ENCODE data around the gene PRCD.

Gene PRCD, protein sequence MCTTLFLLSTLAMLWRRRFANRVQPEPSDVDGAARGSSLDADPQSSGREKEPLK

GRCh38 chr17:76539631-76540271, at the start of gene PRCD:
TSS of gene PRCD (plus strand) at chr17:76540044. CDS start at chr17:76540142, 98 bp downstream.
- peak within 1 kb of the TSS; percentile 53; the same call in 1 of the 2 replicates for H3K9ac ChIP-seq (ENCODE audit: low read depth, low read length)
- H3K27ac ChIP-seq (ENCODE audit: low read length) = no peak within 1 kb of the TSS
- peaks cover 12% of the 10 kb centered on the region; the same call in 1 of the 2 replicates for H3K4me1 ChIP-seq (ENCODE audit: insufficient read depth, low read length)
- peaks cover 56% of the 10 kb centered on the region for H3K27me3 ChIP-seq (ENCODE audit: insufficient read depth, low read length)
- no peaks in the 10 kb centered on the region for H3K36me3 ChIP-seq (ENCODE audit: insufficient read depth, low read depth, low read length)
- H3K4me3 ChIP-seq (ENCODE audit: low read length) = peak within 1 kb of the TSS; percentile 62
- no peaks in the 10 kb centered on the region for H3K9me3 ChIP-seq (ENCODE audit: insufficient read depth, low read depth, low read length)

DNA sequence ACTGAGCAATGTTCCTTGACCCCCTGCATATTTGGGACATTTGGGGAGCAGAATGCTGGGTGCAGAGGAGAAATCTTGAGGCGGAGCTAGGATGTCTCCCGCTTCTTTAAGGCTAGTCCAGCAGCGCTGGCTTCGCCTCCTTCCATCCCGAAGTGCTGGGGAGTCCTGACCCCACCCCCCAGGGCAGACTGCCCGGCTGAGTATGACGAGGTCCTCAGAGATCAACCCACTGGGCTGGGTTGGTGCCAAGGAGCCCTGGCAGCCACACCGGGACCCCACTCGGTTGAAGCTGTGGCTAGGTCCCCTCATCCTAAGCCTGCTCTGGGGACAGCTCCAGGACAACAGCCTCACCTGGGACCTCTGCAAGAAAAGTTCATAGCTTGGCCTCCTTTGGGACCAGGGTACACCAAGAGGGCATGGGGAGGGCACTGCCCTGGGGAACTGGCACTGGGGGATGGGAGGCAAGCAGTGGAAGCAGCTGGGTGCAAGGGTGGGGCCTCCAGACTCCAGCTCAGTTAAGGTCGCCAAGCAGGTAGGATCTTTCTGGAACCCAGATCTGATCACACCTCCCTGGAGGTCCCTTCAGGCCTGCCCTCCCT, 49.6 kb upstream of the PRCD start:
- no peak overlapping the region for H3K9ac ChIP-seq (ENCODE audit: low read depth, low read length)

DNA sequence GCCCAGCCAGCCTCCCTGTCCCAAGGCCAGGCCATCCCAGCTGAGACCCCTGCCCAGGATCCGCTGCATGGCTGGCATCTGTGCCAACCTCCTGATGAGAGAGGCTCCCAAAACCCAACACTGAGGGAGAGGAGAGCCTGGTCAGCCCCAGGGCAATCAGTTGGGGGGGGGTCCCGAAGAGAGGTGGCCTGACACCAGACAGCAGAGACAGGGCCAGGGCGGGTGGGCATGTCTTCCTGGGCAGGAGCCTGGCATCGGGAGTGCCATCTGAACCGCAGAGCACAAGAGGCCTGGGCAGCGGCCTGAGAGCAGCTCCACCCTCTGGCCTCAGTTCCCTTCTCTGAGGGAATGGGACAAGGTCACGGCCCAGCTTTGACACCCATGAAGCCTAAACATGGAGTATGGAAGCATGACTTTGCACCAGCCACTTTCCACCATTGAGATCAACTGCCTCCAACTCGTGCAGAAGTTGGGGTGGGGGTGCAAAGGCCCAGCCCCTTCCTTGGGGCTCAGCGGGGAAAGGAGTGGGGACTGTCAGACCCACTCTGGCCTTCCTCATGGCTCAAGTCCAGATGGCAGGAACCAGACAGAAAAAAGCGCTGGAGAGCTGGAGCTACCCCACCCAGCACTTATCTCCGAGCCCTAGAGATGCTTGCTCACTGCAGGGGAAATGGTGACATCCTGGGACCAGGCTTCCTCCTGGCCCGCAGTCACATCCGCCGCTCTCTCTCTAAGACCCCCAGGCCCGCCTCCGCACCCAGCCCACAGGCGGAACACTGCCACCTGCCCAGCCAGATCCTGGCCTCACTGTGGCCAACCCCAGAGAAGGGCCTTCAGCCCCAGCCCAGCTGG, 48.3 kb upstream of the PRCD start:
- Histone ChIP-seq H3K9me3 (ENCODE audit: insufficient read depth, low read depth, low read length) (no peaks in the 10 kb centered on the region), H3K27me3 (ENCODE audit: insufficient read depth, low read length) (no peaks in the 10 kb centered on the region), H3K4me3 (ENCODE audit: low read length) (no peak overlapping the region), H3K9ac (ENCODE audit: low read depth, low read length) (no peak overlapping the region), H3K27ac (ENCODE audit: low read length) (no peak overlapping the region), H3K36me3 (ENCODE audit: insufficient read depth, low read depth, low read length) (no peaks in the 10 kb centered on the region), H3K4me1 (ENCODE audit: insufficient read depth, low read length) (peaks cover 12% of the 10 kb centered on the region)

More for the DNA sequence above, 49.6 kb upstream of the PRCD start:
- H3K9me3 ChIP-seq (ENCODE audit: insufficient read depth, low read depth, low read length) = no peaks in the 10 kb centered on the region
- no peak overlapping the region for H3K4me3 ChIP-seq (ENCODE audit: low read length)
- no peaks in the 10 kb centered on the region for H3K27me3 ChIP-seq (ENCODE audit: insufficient read depth, low read length)
- peaks cover 12% of the 10 kb centered on the region for H3K4me1 ChIP-seq (ENCODE audit: insufficient read depth, low read length)
- H3K36me3 ChIP-seq (ENCODE audit: insufficient read depth, low read depth, low read length) = no peaks in the 10 kb centered on the region
- H3K27ac ChIP-seq (ENCODE audit: low read length) = no peak overlapping the region

DNA sequence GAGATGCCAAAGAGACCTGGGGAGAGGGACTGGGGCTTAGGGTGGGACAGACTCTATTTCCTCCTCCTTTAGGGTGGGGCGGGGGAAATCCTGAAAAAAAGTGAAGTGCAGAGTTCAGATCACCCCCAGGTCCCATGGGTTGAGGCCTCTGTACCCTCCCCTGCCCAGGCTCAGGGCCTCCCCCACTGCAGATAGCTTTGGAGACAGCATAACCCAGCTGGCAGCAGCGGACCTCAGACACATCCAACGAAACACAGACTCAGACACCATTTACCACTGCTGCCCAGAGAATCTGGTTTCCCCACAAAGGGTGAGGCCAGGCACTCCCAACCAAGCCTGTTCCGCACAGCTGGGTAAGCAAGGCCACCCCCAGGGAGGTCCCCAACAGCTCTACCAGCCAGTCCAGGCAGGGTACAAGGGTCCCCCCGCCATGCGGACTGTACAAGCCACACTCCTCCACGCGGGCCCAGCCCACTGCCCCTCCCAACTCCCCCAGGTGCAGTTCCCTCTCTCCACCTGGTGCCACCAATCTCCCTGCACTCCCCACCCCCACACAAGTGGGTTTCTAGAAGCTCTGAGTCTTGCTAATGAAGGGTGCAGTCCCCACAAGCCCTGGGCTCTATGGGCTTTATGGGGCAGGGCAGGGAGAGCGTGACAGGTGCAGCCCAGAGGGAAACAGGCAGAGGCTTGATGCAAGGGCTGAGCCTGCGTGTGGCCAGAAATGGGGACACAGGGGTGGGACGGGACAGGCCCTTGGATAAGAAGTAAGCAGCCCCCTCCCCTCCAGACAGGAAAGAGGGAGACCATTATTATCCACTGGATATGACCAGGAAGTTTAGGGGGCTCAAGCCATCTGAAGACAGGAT, 47.5 kb upstream of the PRCD start:
- Histone ChIP-seq H3K4me1 (ENCODE audit: insufficient read depth, low read length) (peaks cover 12% of the 10 kb centered on the region), H3K36me3 (ENCODE audit: insufficient read depth, low read depth, low read length) (no peaks in the 10 kb centered on the region), H3K27ac (ENCODE audit: low read length) (no peak overlapping the region), H3K4me3 (ENCODE audit: low read length) (no peak overlapping the region), H3K9ac (ENCODE audit: low read depth, low read length) (no peak overlapping the region), H3K9me3 (ENCODE audit: insufficient read depth, low read depth, low read length) (no peaks in the 10 kb centered on the region), H3K27me3 (ENCODE audit: insufficient read depth, low read length) (no peaks in the 10 kb centered on the region)

DNA sequence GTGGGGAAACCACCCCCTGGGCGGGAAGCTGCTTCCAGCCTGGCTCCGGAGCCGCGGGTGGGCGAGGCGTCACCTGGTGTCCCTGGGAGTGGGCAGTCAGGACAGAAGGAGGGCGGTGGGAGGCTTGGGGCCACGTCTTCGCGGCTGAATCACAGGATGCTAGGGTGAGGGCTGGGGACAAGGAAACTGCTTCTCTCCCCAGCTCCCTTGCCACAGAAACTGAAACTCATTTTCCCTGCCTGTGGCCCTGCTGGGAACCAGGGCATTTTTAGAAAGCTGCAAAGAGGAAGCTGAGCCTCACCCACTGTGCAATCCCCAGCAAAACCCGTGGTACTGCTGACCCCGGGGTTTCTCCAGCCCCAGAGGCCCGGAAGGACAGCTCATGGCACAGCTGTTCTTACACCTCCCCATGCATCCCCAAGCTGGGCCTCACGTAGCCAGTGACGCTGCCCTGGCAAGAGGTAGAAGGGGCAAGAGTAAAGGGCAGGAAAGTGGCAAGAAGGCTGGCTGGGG, 46.8 kb upstream of the PRCD start:
- Histone ChIP-seq H3K4me3 (ENCODE audit: low read length) (no peak overlapping the region), H3K36me3 (ENCODE audit: insufficient read depth, low read depth, low read length) (no peaks in the 10 kb centered on the region), H3K9ac (ENCODE audit: low read depth, low read length) (no peak overlapping the region), H3K27me3 (ENCODE audit: insufficient read depth, low read length) (no peaks in the 10 kb centered on the region), H3K27ac (ENCODE audit: low read length) (no peak overlapping the region), H3K9me3 (ENCODE audit: insufficient read depth, low read depth, low read length) (no peaks in the 10 kb centered on the region), H3K4me1 (ENCODE audit: insufficient read depth, low read length) (peaks cover 19% of the 10 kb centered on the region)

DNA sequence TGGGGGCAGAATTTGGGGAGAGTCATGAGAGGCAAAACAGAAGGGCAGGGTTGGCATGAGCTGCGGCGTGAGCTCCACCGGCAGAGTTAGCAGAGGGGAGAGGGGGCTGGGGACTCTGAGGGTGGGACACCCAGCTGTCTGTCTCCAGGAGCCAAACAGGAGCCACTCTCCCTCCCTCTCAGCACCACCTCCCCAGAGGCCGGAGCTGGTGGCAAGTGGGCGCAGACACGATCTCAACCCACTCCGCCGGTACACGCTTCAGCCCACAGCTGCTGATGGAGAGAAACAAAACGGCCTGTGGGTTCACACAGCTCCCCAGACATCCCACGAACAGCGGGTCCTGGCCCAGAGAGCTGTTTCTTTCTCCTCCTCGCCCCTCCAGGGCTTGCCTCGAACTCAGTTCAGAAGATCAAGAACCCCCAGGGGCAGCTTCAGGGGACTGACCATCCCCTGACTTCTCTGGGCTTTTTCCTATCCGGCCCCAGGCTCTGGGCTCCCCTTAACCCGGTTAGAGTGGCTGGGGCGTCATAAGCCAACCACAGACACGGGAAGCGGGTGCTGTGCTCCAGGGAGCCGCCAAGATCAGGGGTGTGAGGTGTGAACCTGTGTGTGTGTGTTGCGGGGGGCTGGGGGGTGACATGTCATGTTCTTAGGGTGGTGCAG, 46.2 kb upstream of the PRCD start:
- Histone ChIP-seq H3K4me1 (ENCODE audit: insufficient read depth, low read length) (peaks cover 24% of the 10 kb centered on the region), H3K27me3 (ENCODE audit: insufficient read depth, low read length) (no peaks in the 10 kb centered on the region), H3K9ac (ENCODE audit: low read depth, low read length) (no peak overlapping the region), H3K27ac (ENCODE audit: low read length) (no peak overlapping the region), H3K9me3 (ENCODE audit: insufficient read depth, low read depth, low read length) (no peaks in the 10 kb centered on the region), H3K4me3 (ENCODE audit: low read length) (no peak overlapping the region), H3K36me3 (ENCODE audit: insufficient read depth, low read depth, low read length) (no peaks in the 10 kb centered on the region)

GRCh38 chr17:76495663-76496400, 44.0 kb upstream of the PRCD start:
- Histone ChIP-seq H3K27ac (ENCODE audit: low read length) (no peak overlapping the region), H3K4me1 (ENCODE audit: insufficient read depth, low read length) (peaks cover 29% of the 10 kb centered on the region)

DNA sequence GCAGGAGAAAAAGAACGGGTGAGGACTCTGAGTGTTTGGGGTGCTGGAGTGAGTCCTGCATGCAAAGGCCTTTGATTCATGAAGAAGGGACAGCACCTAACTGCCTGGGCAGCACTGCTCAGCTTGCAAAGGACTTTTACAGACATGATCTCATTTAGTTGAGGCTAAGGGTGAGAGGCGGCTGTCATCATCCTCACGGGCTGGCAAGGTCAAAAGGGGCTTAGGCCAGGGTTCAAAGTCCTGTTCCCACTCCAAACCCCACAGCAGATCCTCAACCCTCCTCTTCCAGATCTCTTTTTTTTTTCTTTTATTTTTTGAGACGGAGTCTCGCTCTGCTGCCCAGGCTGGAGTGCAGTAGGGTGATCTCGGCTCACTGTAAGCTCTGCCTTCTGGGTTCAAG, 43.4 kb upstream of the PRCD start:
- no peaks in the 10 kb centered on the region for H3K36me3 ChIP-seq (ENCODE audit: insufficient read depth, low read depth, low read length)
- no peaks in the 10 kb centered on the region for H3K9me3 ChIP-seq (ENCODE audit: insufficient read depth, low read depth, low read length)
- H3K27ac ChIP-seq (ENCODE audit: low read length) = no peak overlapping the region
- no peak overlapping the region for H3K9ac ChIP-seq (ENCODE audit: low read depth, low read length)
- no peak overlapping the region for H3K4me3 ChIP-seq (ENCODE audit: low read length)
- H3K4me1 ChIP-seq (ENCODE audit: insufficient read depth, low read length) = peaks cover 30% of the 10 kb centered on the region
- peaks cover 12% of the 10 kb centered on the region for H3K27me3 ChIP-seq (ENCODE audit: insufficient read depth, low read length)

More at GRCh38 chr17:76495663-76496400, 44.0 kb upstream of the PRCD start:
- no peak overlapping the region for H3K9ac ChIP-seq (ENCODE audit: low read depth, low read length)
- H3K4me3 ChIP-seq (ENCODE audit: low read length) = no peak overlapping the region
- H3K27me3 ChIP-seq (ENCODE audit: insufficient read depth, low read length) = peaks cover 11% of the 10 kb centered on the region
- H3K36me3 ChIP-seq (ENCODE audit: insufficient read depth, low read depth, low read length) = no peaks in the 10 kb centered on the region
- H3K9me3 ChIP-seq (ENCODE audit: insufficient read depth, low read depth, low read length) = no peaks in the 10 kb centered on the region

GRCh38 chr17:76497699-76497978, 42.2 kb upstream of the PRCD start:
- Histone ChIP-seq H3K9ac (ENCODE audit: low read depth, low read length) (no peak overlapping the region), H3K4me3 (ENCODE audit: low read length) (no peak overlapping the region), H3K27me3 (ENCODE audit: insufficient read depth, low read length) (peaks cover 12% of the 10 kb centered on the region), H3K9me3 (ENCODE audit: insufficient read depth, low read depth, low read length) (no peaks in the 10 kb centered on the region), H3K36me3 (ENCODE audit: insufficient read depth, low read depth, low read length) (no peaks in the 10 kb centered on the region), H3K4me1 (ENCODE audit: insufficient read depth, low read length) (peaks cover 33% of the 10 kb centered on the region), H3K27ac (ENCODE audit: low read length) (no peak overlapping the region)

DNA sequence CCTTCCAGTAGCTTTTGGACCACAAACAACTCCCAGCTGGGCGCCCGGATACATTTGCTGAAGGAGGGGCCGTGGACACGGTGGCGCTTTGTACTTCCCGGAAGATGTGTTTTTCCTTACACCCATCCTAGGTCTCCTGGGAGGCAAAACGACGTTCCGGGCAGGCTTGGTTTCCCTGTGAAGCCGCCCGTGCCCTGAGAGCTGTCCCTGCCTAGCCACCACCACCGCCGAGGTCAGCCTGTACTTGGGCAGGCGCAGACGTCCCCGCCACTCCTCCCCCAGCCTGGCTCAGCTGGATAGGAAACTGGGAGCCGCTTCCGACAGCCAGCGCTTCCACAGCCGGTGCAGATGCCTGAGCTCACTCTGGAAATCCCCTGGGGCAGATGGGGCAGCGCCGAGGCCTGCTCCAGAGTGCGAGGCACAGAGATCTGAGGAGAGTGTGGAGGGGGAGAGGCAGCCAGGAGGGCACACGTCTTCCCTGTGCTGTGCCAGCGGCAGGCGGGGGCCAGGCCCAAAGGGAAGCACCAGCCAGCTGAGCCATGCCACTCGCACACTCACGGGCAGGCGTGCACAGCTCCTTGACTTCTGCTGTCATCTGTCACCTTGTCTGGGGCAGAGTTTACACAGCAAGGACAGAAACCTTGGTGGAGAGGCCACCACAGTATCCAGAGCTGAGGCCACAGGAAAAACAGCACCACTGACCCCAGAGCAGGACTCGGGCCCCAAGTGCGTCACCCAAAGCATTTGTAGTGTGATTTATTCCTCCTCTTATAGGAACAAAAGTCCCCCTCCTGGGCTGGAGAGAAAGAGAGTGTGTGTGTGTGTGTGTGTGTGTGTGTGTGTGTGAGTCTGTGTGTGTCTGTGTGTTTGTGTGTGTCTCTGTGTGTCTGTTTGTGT, 41.6 kb upstream of the PRCD start:
- peaks cover 12% of the 10 kb centered on the region for H3K27me3 ChIP-seq (ENCODE audit: insufficient read depth, low read length)
- H3K36me3 ChIP-seq (ENCODE audit: insufficient read depth, low read depth, low read length) = no peaks in the 10 kb centered on the region
- no peak overlapping the region for H3K27ac ChIP-seq (ENCODE audit: low read length)
- no peaks in the 10 kb centered on the region for H3K9me3 ChIP-seq (ENCODE audit: insufficient read depth, low read depth, low read length)
- H3K9ac ChIP-seq (ENCODE audit: low read depth, low read length) = no peak overlapping the region
- H3K4me3 ChIP-seq (ENCODE audit: low read length) = no peak overlapping the region
- H3K4me1 ChIP-seq (ENCODE audit: insufficient read depth, low read length) = peaks cover 28% of the 10 kb centered on the region
